Left lung (tissue), 10 donors: ENCODE results near the gene COL1A1. TPM values are rescaled to one million over a fixed set of nuclear protein-coding genes. Genes with fewer than 3 reads are reported as not detected.
A peak's percentile ranks its signal among the peaks of the same experiment; 100 is the strongest.

Experiments used
- ATAC-seq: fragments of 200-7000 bp; cut with Tn5 transposase; one replicate; pipeline ENCODE4 v1.9.1; 2020; ENCODE audit warnings: moderate library complexity
- DNase-seq, 4 donors: peaks; one replicate each; pipeline ENCODE4 v3.0.0-alpha.2; 2013 to 2020
- H3K27ac ChIP-seq, 2 donors: fragments of 200-600 bp; sonication (generic) in 1 of 2; one replicate each; pipeline versions ENCODE4 v1.5.0 to v1.8.0; 2020 to 2021
- H3K27me3 ChIP-seq, 2 donors: fragments of 200-600 bp; sonication (generic) in 1 of 2; one replicate each; pipeline versions ENCODE4 v1.5.0 to v1.8.0; 2020 to 2021
- H3K36me3 ChIP-seq, 2 donors: fragments of 200-600 bp; sonication (generic) in 1 of 2; one replicate each; pipeline versions ENCODE4 v1.5.0 to v1.8.0; 2020 to 2021
- H3K4me1 ChIP-seq, 2 donors: fragments of 200-600 bp; one replicate each; pipeline ENCODE4 v1.8.0; 2021
- H3K4me3 ChIP-seq, 2 donors: fragments of 200-600 bp; sonication (generic) in 1 of 2; one replicate each; pipeline versions ENCODE4 v1.5.0 to v1.8.0; 2020 to 2021; ENCODE audit warnings: mild to moderate bottlenecking in 1 of 2
- H3K9me3 ChIP-seq, 2 donors: fragments of 200-600 bp; sonication (generic) in 1 of 2; one replicate each; pipeline versions ENCODE4 v1.5.0 to v1.8.0; 2020 to 2021
- intact Hi-C, 2 donors: fragments of 100-400 bp; cut with DNase I; formaldehyde crosslinking; loops; one replicate each; pipeline versions ENCODE4 v1.11.2 to v1.14.2; 2022
- polyA plus RNA-seq, 6 donors: library from polyadenylated mRNA; unstranded; fragments of 120-200 nt; gene quantifications; one replicate each; pipeline ENCODE4 v1.2.1, GENCODE V29; 2013; ENCODE audit not compliant: insufficient read length in 6 of 6
- total RNA-seq, 2 donors: library from RNA; stranded (reverse); fragmentation: NEBNext Ultra II Directional; extraction: Animal tissue kit (Norgen Biotek cat#: 25700); gene quantifications; one replicate each; pipeline ENCODE4 v1.2.1, GENCODE V29; 2021
- TF ChIP-seq, protein P1 (sequence below), 2 donors: fragments of 200-600 bp; sonication (generic) in 1 of 2; IDR thresholded peaks; one replicate each; pipeline versions ENCODE4 v1.5.0 to v1.8.0; 2021; ENCODE audit warnings: antibody characterized with exemption in 2 of 2
- donor health status: DM: no; HTN: yes; CAD: no.
- donor health status: DM: no; HTN: no; CAD: no.

Gene COL1A1
- total and polyA plus RNA-seq, 8 donors: 421 to 4,830 (median 675) TPM

DNA sequence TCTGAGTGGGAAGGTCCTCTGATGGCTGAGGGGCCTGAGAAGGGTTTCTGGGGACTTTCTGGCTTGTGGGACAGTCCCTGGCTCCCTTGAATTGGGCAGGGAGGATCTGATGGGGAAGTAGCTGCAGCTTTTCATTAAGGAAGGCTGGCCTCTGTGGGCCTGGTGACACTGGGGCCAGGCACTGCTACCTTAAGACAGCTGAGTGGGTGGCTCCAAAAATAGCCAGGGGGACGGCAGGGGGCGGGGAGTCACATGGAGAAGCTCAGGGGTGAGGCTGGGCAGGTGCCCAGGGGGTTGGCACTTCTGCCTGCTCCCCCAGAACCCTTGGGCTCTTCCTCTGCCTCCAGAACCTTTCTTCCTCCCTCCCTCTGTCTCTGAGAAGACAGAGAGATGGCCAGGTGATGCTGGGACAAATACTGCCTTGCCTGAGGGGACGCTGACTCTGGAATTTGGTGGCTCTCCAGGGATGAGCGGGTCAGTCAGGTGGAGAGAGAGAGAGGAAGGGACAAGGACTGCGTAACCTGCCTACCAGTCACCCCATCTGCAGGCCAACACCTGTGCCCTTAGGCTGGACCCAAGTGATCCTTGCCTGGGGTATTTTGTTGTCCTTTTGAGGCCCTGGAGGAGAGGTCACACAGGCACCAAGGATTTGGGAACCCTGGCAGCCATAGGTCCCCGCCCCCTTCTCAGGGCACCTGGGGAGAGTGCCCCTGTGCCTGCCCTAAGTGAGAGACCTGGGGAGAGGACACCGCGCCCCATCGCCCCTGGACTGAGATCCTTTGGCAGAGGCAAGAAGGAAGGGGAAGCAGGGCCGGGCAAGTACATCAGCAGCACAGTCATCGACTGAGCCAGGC, 37.4 kb downstream of the COL1A1 start:
- Histone ChIP-seq H3K4me3 (no peak overlapping the region), H3K9me3 (no peaks in the 10 kb centered on the region), H3K27me3 (peaks cover 0 to 14% of the 10 kb centered on the region in 2 donors), H3K27ac (no peak overlapping the region), H3K4me1 (peaks cover 0 to 17% of the 10 kb centered on the region in 2 donors), H3K36me3 (no peaks in the 10 kb centered on the region)
- TF ChIP-seq, protein P1, sequence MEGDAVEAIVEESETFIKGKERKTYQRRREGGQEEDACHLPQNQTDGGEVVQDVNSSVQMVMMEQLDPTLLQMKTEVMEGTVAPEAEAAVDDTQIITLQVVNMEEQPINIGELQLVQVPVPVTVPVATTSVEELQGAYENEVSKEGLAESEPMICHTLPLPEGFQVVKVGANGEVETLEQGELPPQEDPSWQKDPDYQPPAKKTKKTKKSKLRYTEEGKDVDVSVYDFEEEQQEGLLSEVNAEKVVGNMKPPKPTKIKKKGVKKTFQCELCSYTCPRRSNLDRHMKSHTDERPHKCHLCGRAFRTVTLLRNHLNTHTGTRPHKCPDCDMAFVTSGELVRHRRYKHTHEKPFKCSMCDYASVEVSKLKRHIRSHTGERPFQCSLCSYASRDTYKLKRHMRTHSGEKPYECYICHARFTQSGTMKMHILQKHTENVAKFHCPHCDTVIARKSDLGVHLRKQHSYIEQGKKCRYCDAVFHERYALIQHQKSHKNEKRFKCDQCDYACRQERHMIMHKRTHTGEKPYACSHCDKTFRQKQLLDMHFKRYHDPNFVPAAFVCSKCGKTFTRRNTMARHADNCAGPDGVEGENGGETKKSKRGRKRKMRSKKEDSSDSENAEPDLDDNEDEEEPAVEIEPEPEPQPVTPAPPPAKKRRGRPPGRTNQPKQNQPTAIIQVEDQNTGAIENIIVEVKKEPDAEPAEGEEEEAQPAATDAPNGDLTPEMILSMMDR (IDR thresholded peaks at IDR 0.05): no peak
- intact Hi-C loops: no loop called here
- peak in 1 of 4 donors; percentile 47 for DNase-seq
- ATAC-seq: no peak

DNA sequence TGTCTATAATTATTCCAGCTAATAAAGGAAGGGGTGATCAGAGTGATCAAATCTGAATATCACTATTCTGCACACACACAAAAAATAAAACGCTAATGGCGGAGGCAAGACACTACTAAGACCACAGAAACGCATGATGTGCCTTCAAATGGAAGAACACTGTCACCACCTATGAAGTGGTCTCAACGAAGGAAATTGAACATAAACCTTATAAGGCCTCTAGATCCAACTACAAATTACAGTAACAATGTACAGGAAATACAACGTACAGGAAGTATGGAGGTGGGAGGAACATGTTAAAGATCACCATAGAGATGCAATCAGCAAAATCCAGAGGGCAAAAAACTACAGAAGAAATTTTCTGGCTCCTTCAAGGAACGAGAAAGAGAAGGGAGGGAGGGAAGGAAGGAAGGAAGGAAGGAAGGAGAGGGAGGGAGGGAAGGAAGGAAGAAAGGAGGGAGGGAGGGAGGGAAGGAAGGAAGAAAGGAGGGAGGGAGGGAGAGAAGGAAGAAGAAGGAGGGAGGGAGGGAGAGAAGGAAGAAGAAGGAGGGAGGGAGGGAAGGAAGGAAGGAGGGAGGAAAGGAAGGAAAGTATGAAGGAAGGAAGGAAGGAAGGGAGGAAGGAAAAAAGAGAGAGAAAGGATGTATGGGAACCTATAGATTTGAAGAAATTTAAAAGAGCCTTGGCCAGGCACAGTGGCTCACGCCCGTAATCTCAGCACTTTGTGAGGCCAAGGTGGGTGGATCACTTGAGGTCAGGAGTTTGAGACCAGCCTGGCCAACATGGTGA, 38.8 kb downstream of the COL1A1 start:
- intact Hi-C loops: no loop called here

DNA sequence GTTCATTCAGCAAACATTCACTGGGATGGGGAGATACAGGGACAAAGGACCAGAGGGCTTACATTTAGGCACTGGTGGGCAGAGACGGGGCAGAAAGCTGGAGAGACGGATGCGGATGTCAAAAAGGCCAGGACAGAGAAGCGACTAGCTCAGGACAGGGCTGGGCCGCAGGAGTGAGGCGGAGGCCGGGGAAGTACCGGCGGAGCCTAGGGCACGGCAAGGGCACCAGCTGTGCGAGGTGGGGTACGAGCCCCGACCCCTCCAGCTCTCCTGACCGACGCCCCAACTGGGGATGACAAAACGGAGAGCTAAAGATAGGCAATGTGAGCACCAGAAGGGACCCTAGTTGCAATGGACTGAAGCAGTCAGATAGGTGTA, 39.5 kb downstream of the COL1A1 start:
- DNase-seq (peak in 1 of 4 donors; percentile 76), ATAC-seq (no peak)
- Histone ChIP-seq H3K9me3 (no peaks in the 10 kb centered on the region), H3K27ac (peak overlapping the region in 1 of 2 donors; percentile 73), H3K4me1 (peaks cover 0 to 17% of the 10 kb centered on the region in 2 donors), H3K36me3 (no peaks in the 10 kb centered on the region), H3K27me3 (peaks cover 0 to 9% of the 10 kb centered on the region in 2 donors), H3K4me3 (no peak overlapping the region)
- TF ChIP-seq, protein P1 (IDR thresholded peaks at IDR 0.05): no peak
- intact Hi-C loops: no loop called here

More for the DNA sequence above, 38.8 kb downstream of the COL1A1 start:
- H3K27ac ChIP-seq: no peak overlapping the region
- ATAC-seq (no peak), DNase-seq (no peak)
- peaks cover 0 to 17% of the 10 kb centered on the region in 2 donors for H3K4me1 ChIP-seq
- no peak overlapping the region for H3K4me3 ChIP-seq
- H3K27me3 ChIP-seq: peaks cover 0 to 9% of the 10 kb centered on the region in 2 donors
- TF ChIP-seq, protein P1 (IDR thresholded peaks at IDR 0.05): no peak
- H3K9me3 ChIP-seq: no peaks in the 10 kb centered on the region
- no peaks in the 10 kb centered on the region for H3K36me3 ChIP-seq

DNA sequence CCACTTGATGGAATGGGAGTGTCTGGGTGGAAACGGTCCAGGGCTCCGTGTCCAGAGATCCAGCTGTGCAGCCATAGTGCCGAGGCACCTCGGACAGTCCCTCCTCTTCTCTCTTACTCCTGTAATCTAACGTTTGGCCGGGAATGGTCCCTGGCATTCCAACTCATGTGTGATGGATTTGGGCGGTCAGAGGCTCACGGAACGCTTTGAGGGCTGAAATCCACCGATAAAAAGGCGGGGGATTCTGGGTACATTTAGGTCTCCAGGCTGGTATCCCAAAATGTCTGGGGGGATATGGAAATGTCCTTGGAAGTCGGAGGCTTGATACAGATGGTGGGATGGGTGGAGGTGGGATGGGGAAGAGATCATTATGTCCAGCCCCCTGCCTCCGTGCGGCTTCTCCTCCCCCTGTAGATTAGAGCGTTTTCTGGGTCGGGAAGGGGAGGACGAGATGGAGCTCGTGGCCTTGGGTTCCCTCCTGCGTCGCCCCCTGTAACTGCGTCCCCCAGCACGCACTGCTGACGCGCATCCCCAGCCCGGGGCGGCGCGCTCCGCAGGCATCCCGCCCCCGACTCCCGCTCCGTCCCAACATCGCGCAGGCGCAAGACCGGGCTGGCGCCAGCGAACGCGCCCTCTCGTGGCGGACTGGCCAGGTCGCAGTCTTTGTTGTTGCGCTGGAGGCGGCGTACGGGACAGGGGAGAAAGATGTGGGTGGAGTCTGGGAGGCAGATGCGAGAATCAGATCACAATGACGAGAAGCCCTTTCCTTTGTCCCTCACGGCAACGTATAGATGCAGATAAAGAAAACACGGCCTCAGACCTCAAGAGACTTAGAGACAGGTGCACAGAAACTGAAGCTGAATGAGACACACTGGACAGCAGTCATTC, 40.2 kb downstream of the COL1A1 start:
- TF ChIP-seq, protein P1 (IDR thresholded peaks at IDR 0.05): peak; percentile 83 to 98
- peaks cover 0 to 17% of the 10 kb centered on the region in 2 donors for H3K4me1 ChIP-seq
- no peaks in the 10 kb centered on the region for H3K36me3 ChIP-seq
- ATAC-seq (peak; percentile 99), DNase-seq (peak; percentile 92 to 99 (median 94))
- peak overlapping the region; percentile 46 to 54 for H3K4me3 ChIP-seq
- H3K27ac ChIP-seq: peak overlapping the region; percentile 48 to 73
- H3K27me3 ChIP-seq: peaks cover 0 to 9% of the 10 kb centered on the region in 2 donors
- intact Hi-C loops: no loop called here
- no peaks in the 10 kb centered on the region for H3K9me3 ChIP-seq
